ENCODE measurements around the gene ZNF662. TPM values are rescaled to one million over a fixed set of nuclear protein-coding genes. Genes with fewer than 3 reads are reported as not detected.

ZNF662 gene
- total and polyA plus RNA-seq, 9 of the 15 experiments (the other 6 are each of a cell fraction or from before 2014, with no cell fraction given), result 0.07 to 0.55 (median 0.27) TPM

GRCh38 chr3:42887084-42887483 lies 18.9 kb upstream of the ZNF662 start:
- CTCF ChIA-PET (ENCODE audit: low intra/inter-chr PET ratio), result no interaction called here
- WGBS (ENCODE audit: insufficient coverage, low coverage, missing lambda C conversion rate), result 6% methylated on average over 3 of the region's 3 CpGs
- Histone ChIP-seq H3K9ac (ENCODE audit: insufficient read depth in 1 of 2, low read depth in 2 of 2, low read length in 2 of 2) (no peak overlapping the region), H3K4me1 (replicated peaks in 1 of 2; ENCODE audit: control insufficient read depth in 2 of 2, insufficient read depth in 2 of 2, low read length in 2 of 2) (peaks cover 0 to 2% of the 10 kb centered on the region in 2 experiments; a peak in 1 of 5 replicates), H3K9me3 (replicated peaks; ENCODE audit: control insufficient read depth, insufficient read depth, low read depth, low read length) (no peaks in the 10 kb centered on the region), H3K27me3 (ENCODE audit: control insufficient read depth in 2 of 2, insufficient read depth in 2 of 2, low read length in 2 of 2) (peaks cover 3 to 6% of the 10 kb centered on the region in 2 experiments; a peak in 2 of 5 replicates), H3K4me3 (no peak overlapping the region), H2AFZ (ENCODE audit: low read depth, low read length) (no peak overlapping the region), H3K4me2 (ENCODE audit: insufficient read depth, low read length) (no peak overlapping the region), H3K9me1 (ENCODE audit: control insufficient read depth, insufficient read depth, low read length) (no peaks in the 10 kb centered on the region), H3K36me3 (ENCODE audit: control insufficient read depth, insufficient read depth, low read length) (no peaks in the 10 kb centered on the region), H3K79me2 (ENCODE audit: control insufficient read depth, insufficient read depth, low read length) (no peaks in the 10 kb centered on the region), H3K27ac (ENCODE audit: extremely low read depth, low read depth, low read length) (no peak overlapping the region), H4K20me1 (replicated peaks; ENCODE audit: control insufficient read depth, insufficient read depth, low read length) (no peaks in the 10 kb centered on the region)
- no peak for FAIRE-seq
- ATAC-seq, result no peak
- BruUV-seq (replicated peaks), result no TSS peak
- intact Hi-C loops (cut with micrococcal nuclease) (loop anchor here (10.0 kb wide), 1 partner anchor 312 kb away; no protein-coding TSS in a partner anchor), in situ Hi-C loops (cut with MboI) (no loop called here)
- POLR2A ChIA-PET, result no interaction called here
- TF ChIP-seq ZNF780A (CRISPR knock-in tag; IDR thresholded peaks at IDR 0.05), result no peak
- no peak for TF ChIP-seq ZBTB7A (IDR thresholded peaks at IDR 0.05; ENCODE audit: borderline replicate concordance, control insufficient read depth, low read depth, low read length)
- TF ChIP-seq VEZF1 (CRISPR knock-in tag; IDR thresholded peaks at IDR 0.05), result no peak
- no peak for TF ChIP-seq ZNF518B (CRISPR knock-in tag; IDR thresholded peaks at IDR 0.05)
- no peak for TF ChIP-seq FOXA1 (IDR thresholded peaks at IDR 0.05; ENCODE audit: borderline replicate concordance)
- TF ChIP-seq ZKSCAN8 (CRISPR knock-in tag; IDR thresholded peaks at IDR 0.05), result no peak
- DNase-seq (ENCODE audit: extremely low read depth in 1 of 4, low spot score in 3 of 4), result no peak

Data from K562 (cell line).